ENCODE measurements around the gene CCDC51. TPM values are rescaled to one million over a fixed set of nuclear protein-coding genes. Genes with fewer than 3 reads are reported as not detected.
A peak's percentile ranks its signal among the peaks of the same experiment; 100 is the strongest.

Gene CCDC51
- total and polyA plus RNA-seq, 2 of the 13 experiments (the other 11 are each of a cell fraction or from before 2014, with no cell fraction given), result 18.1 to 29.4 TPM

DNA sequence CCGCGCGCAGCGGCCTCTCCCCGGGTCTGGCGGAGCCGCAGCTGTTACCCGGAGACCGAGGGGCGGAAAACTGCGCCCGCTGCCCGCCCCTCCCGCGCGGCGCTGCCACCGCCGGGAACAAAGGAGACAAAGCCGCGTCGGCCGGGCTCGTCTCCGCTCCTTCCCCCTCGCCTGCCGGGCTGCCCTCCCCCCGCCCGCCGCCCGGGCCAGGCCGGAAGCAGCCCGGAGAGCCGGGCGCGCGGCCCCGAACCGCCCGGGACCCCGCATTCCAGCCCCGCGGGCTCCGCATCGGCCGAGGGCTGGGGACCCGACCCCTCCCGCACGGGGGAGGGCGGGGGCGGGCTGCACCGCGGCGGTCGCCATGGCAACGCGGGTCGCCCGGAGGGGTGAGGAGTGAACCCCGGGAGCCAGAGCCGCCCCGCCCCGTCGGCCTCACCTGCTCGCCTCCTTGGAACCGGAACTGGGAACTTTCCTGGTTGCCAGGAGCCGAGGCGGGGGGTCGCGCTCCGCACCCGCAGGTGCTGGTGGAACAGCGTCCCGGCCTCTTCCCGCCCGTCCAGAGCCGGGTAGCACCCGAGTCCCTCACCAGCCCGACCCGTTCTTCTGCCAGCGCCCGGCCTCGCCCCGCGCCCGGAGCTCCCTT lies 10.5 kb downstream of the CCDC51 start (continued):
- TF ChIP-seq, protein P1, sequence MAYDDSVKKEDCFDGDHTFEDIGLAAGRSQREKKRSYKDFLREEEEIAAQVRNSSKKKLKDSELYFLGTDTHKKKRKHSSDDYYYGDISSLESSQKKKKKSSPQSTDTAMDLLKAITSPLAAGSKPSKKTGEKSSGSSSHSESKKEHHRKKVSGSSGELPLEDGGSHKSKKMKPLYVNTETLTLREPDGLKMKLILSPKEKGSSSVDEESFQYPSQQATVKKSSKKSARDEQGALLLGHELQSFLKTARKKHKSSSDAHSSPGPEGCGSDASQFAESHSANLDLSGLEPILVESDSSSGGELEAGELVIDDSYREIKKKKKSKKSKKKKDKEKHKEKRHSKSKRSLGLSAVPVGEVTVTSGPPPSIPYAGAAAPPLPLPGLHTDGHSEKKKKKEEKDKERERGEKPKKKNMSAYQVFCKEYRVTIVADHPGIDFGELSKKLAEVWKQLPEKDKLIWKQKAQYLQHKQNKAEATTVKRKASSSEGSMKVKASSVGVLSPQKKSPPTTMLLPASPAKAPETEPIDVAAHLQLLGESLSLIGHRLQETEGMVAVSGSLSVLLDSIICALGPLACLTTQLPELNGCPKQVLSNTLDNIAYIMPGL (CRISPR knock-in tag; IDR thresholded peaks at IDR 0.05; ENCODE audit: borderline replicate concordance in 1 of 2, low read depth in 1 of 2), result peak in 1 of 2 experiments; percentile 15; a peak in 1 of 4 replicates
- TF ChIP-seq HNF4G (IDR thresholded peaks at IDR 0.05; ENCODE audit: borderline replicate concordance, low read depth, low read length), result peak; percentile 23; the same call in 1 of the 2 replicates
- no peak for TF ChIP-seq HNF4G (CRISPR knock-in tag; IDR thresholded peaks at IDR 0.05; ENCODE audit: borderline replicate concordance, low read depth)
- 0 out of 2 replicates have a peak, but pooled peaks have one; percentile 29 for TF ChIP-seq TEAD2 (CRISPR knock-in tag; IDR thresholded peaks at IDR 0.05)
- TF ChIP-seq HNRNPK (IDR thresholded peaks at IDR 0.05; ENCODE audit: low read depth, low read length, poor library complexity, severe bottlenecking), result peak; percentile 81
- TF ChIP-seq, protein P2, sequence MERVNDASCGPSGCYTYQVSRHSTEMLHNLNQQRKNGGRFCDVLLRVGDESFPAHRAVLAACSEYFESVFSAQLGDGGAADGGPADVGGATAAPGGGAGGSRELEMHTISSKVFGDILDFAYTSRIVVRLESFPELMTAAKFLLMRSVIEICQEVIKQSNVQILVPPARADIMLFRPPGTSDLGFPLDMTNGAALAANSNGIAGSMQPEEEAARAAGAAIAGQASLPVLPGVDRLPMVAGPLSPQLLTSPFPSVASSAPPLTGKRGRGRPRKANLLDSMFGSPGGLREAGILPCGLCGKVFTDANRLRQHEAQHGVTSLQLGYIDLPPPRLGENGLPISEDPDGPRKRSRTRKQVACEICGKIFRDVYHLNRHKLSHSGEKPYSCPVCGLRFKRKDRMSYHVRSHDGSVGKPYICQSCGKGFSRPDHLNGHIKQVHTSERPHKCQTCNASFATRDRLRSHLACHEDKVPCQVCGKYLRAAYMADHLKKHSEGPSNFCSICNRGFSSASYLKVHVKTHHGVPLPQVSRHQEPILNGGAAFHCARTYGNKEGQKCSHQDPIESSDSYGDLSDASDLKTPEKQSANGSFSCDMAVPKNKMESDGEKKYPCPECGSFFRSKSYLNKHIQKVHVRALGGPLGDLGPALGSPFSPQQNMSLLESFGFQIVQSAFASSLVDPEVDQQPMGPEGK (CRISPR knock-in tag; IDR thresholded peaks at IDR 0.05), result peak; percentile 92
- 0 out of 2 replicates have a peak, but pooled peaks have one; percentile 60 for TF ChIP-seq PAWR (CRISPR knock-in tag; IDR thresholded peaks at IDR 0.05; ENCODE audit: borderline replicate concordance)
- TF ChIP-seq ZNF766 (CRISPR knock-in tag; IDR thresholded peaks at IDR 0.05; ENCODE audit: borderline replicate concordance), result no peak
- TF ChIP-seq ZNF607 (CRISPR knock-in tag; IDR thresholded peaks at IDR 0.05; ENCODE audit: borderline replicate concordance), result peak; percentile 61
- TF ChIP-seq ETV6 (CRISPR knock-in tag; conservative IDR thresholded peaks at IDR 0.05), result no peak
- peak; percentile 70 for TF ChIP-seq AGO1 (IDR thresholded peaks at IDR 0.05; ENCODE audit: low read depth, low read length, poor library complexity, severe bottlenecking)
- TF ChIP-seq JARID2 (CRISPR knock-in tag; IDR thresholded peaks at IDR 0.05; ENCODE audit: insufficient replicate concordance), result no peak
- peak; percentile 23; the same call in 1 of the 2 replicates for TF ChIP-seq TMF1 (CRISPR knock-in tag; IDR thresholded peaks at IDR 0.05; ENCODE audit: low read depth)
- TF ChIP-seq NCOR1 (IDR thresholded peaks at IDR 0.05; ENCODE audit: borderline replicate concordance, low read length), result no peak
- TF ChIP-seq HNRNPLL (IDR thresholded peaks at IDR 0.05; ENCODE audit: low read depth, low read length, poor library complexity, severe bottlenecking), result peak; percentile 80
- TF ChIP-seq FOXP1 (IDR thresholded peaks at IDR 0.05), result no peak
- TF ChIP-seq FOXP1 (CRISPR knock-in tag; IDR thresholded peaks at IDR 0.05), result no peak
- 0 out of 2 replicates have a peak, but pooled peaks have one; percentile 1 for TF ChIP-seq ZNF136 (CRISPR knock-in tag; IDR thresholded peaks at IDR 0.05; ENCODE audit: low read depth)
- TF ChIP-seq, protein P3, sequence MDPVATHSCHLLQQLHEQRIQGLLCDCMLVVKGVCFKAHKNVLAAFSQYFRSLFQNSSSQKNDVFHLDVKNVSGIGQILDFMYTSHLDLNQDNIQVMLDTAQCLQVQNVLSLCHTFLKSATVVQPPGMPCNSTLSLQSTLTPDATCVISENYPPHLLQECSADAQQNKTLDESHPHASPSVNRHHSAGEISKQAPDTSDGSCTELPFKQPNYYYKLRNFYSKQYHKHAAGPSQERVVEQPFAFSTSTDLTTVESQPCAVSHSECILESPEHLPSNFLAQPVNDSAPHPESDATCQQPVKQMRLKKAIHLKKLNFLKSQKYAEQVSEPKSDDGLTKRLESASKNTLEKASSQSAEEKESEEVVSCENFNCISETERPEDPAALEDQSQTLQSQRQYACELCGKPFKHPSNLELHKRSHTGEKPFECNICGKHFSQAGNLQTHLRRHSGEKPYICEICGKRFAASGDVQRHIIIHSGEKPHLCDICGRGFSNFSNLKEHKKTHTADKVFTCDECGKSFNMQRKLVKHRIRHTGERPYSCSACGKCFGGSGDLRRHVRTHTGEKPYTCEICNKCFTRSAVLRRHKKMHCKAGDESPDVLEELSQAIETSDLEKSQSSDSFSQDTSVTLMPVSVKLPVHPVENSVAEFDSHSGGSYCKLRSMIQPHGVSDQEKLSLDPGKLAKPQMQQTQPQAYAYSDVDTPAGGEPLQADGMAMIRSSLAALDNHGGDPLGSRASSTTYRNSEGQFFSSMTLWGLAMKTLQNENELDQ (CRISPR knock-in tag; IDR thresholded peaks at IDR 0.05; ENCODE audit: borderline replicate concordance), result no peak
- TF ChIP-seq SP2 (CRISPR knock-in tag; IDR thresholded peaks at IDR 0.05), result peak; percentile 60; the same call in 1 of the 2 replicates
- TF ChIP-seq, protein P4, sequence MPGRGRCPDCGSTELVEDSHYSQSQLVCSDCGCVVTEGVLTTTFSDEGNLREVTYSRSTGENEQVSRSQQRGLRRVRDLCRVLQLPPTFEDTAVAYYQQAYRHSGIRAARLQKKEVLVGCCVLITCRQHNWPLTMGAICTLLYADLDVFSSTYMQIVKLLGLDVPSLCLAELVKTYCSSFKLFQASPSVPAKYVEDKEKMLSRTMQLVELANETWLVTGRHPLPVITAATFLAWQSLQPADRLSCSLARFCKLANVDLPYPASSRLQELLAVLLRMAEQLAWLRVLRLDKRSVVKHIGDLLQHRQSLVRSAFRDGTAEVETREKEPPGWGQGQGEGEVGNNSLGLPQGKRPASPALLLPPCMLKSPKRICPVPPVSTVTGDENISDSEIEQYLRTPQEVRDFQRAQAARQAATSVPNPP (CRISPR knock-in tag; IDR thresholded peaks at IDR 0.05), result 0 out of 2 replicates have a peak, but pooled peaks have one; percentile 8

Data from HepG2 (cell line).